Fibroblast of skin of left biceps (primary cell): ENCODE data around the gene SLC22A12.

Experiments used
- DNase-seq, 2 experiments: peaks; one replicate each; pipeline ENCODE4 v3.0.0-alpha.2; 2013; ENCODE audit warnings: low read depth in 2 of 2

The SLC22A12 gene

GRCh38 chr11:64624883-64625481, 34.0 kb downstream of the SLC22A12 start:
- no peak for DNase-seq

- DNase-seq: no peak
Observed at GRCh38 chr11:64626637-64627036, 35.6 kb downstream of the SLC22A12 start.

DNA sequence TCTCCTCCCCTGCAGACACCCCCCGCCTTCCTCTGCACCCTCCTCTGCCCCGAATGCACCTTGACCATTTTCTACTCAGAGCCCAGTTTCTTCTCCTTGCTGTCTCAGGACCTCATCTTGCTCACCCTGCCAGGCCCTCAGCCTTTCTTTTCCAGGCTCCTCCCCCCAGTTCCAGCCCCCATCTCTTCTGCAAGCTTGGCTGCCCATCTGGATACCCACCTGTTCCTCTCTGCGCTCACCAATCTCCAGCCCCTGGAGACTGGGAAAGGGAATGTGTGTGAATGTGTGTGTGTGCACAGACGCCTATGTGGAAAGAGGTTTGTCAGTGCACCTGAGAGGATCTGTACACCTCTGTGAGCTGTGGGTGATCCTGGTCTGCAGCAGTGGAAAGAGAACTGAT, 36.4 kb downstream of the SLC22A12 start:
- no peak for DNase-seq

DNA sequence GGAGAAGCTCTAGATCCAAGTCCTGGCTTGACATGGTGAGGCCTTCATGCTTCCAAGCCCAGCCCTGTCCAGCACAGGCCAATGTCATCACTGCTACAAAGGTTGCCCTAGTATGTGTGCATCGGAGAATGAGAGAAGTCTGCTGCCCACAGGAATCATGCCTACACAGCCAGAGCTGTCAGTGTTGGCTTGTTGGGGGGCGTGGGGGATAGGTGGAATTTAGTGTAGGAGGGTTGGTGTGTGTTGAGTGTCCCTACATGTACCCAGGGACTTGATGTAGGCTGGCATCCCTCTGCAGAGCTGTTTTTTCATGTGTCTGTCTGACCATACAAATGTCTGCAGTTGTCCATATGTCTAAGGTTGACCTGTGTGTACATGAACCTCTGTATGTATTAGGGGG, 37.6 kb downstream of the SLC22A12 start:
- no peak for DNase-seq

DNA sequence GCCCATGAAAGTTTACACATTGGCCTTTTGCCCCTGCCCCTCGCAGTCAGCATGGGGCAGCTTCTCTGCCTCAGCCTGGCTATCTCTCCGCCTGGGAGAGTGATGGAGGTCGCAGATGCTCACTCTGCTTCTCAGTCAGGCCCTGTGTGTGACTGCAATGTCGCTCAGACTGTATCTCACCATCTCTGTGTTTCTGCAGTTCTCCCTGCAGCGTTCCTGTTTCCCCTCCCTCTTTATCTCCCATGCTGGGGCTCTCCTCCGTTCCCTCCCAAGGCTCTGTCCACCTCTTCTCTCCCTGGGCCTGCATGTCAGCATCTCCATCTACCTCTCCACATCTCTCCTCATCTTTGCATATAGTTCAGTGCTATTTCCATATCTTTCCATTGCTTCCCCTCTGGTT, 38.1 kb downstream of the SLC22A12 start:
- no peak for DNase-seq

DNA sequence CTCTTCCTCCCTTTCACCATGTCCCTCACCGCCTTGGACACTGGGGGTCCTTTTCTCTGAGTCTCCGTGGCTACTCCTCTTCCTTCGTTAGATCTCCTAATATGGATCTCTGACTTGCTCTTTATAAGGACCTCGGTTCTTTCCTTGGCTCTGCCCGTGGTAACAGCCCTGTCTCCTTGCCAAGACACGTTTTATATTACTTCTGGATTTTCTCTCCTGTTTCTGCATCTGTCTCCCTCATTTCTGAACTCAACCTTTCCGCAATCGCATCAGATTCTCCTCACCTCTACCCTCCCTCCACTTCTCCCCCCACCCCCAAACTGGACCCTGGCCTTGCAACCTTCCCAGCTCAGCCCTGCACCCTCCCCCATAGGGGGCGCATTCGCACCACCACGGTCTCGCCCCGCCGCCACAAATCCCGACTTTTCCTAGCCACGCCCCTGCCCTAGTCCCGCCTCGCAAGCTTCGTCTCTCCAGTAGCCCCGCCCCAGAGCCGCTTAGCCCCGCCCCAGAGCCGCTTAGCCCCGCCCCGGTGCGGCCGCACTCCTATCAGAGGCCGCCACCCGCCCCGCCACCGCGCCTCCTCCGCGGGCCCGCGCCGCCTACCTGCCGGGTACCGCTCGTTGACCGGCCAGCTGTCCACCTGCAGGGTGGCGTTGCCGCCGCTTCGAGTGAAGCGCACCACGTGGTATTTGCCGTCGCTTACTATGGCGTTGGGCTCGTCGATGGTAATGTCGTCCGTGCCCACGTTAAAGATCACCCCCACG, 39.0 kb downstream of the SLC22A12 start:
- no peak for DNase-seq

- no peak for DNase-seq
Observed at GRCh38 chr11:64631675-64632074, 40.7 kb downstream of the SLC22A12 start.

DNA sequence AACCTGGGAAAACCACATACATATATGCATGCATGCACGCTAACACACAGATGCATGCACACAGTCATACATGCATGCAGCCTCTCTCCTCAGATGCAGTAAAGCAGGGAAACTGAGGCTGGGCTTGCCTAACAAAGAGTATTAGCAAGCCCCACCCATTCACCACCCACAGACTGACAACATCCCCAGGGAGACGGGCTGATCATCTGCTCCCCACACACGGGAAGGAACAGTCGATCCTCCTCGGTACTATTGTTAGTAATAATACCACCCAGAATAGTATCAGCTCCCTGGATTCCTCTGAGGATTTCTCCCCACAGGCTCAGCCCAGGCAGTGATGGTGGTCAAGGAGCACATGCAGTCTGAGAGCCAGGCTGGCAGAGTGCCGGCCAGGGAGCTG, 41.2 kb downstream of the SLC22A12 start:
- no peak for DNase-seq

- no peak for DNase-seq
Observed at GRCh38 chr11:64632654-64633053, 41.6 kb downstream of the SLC22A12 start.

- no peak for DNase-seq
Observed at GRCh38 chr11:64633555-64634159, 42.6 kb downstream of the SLC22A12 start.

DNA sequence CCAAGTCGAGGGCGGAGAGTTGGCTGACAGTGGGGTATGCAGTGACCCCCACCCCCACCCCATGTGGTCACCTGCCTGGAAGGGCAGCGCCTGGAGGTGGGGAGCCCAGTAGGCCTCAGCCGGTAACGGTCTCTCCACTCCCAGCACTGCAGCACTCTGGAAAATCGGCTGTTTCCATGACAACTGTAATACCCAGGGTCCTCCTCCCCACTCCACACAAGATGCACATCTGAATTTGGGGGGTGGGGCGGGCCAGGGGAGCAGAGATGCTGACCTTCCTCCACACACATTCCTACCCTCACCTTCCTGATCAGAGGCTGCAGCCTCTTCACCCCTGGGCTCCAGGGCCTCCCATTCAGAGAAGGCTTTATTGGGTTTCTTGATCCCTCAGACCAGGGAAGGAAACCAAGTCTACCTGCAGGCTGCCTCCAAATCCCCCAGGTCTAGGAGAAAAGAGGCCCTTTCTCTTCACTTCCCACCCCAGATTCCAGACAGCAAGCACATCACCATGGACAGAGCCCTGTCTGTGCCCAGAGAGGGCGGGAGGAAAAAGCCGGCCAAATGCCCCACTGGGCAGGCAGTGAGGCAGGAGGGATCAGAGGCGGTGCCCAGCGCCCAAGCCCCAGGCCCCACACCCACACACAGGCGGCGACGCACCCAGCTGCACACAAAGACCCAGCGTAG, 46.5 kb downstream of the SLC22A12 start:
- no peak for DNase-seq

- DNase-seq: no peak
Observed at GRCh38 chr11:64638018-64638665, 47.1 kb downstream of the SLC22A12 start.

DNA sequence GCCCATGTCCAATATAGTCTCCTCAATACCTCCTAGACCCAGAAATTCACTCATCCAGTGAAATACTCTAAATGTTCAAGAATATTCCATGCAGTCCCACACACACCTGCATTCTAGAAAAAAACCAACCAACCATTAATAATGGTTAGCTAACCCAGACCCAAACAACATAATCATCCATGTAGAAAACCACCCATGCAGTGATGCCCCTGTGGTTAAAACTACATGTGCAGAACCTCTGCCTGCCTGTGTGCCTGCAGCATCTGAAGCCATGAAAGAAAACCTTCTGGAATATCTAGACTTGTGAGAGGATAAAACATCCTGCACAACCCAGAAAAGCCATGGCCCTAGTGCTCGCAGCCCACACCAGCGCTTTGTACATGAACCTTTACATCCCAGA, 47.8 kb downstream of the SLC22A12 start:
- no peak for DNase-seq

- DNase-seq: no peak
Observed at GRCh38 chr11:64639885-64640284, 48.9 kb downstream of the SLC22A12 start.

DNA sequence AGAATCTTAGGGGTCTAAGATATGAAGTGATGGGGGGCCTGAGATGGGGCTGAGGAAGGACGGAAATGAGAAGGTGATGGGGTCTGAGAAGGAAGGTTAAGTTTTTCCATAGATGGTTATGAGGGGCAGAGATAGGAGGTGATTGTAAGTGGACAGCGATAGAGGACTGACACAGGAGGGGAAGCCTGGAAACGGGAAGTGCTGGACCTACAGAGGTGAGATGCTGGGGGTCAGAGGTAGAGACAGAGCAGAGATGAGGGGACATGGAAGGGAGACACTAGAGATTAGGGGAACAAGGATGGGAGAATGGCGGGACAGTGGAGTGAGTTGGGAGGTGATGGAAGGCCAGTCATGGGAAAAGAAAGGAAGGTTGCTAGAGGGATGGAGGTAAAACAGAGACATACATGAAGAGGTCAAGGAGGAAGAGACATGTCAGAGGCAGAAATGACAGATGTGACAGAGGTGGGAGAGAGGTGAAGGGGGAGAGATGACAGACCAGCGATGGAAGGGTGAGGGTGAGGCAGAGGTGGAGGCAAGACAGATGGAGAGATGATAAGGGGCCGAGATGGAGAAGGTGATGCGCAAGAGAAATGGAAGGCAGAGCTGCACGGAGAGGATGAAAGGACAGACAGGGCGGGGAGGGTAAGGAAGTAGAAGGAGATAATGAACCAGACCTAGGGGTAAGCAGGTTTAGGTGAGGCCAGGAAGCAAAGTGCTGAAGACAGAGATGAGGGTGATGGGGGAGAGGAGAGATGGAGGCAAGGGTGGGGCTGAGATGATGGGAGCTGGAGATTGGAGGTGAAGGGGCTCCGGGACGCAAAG, 50.8 kb downstream of the SLC22A12 start:
- DNase-seq: no peak

DNA sequence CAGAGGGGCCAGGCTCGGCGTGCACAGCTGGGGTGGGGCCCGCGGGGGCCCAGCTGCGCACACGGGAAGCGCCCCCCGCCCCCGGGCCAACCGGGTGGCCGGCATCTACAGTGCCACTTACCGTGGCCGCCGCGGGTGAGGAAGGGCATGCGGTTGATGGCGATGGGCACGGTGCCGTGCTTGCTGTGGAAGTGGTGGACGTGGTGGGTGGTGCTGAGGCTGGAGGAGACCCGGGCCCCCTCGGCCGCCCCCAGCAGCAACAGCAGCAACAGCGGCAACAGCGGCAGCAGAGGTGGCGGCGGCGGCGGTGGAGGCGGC, 51.4 kb downstream of the SLC22A12 start:
- no peak for DNase-seq

DNA sequence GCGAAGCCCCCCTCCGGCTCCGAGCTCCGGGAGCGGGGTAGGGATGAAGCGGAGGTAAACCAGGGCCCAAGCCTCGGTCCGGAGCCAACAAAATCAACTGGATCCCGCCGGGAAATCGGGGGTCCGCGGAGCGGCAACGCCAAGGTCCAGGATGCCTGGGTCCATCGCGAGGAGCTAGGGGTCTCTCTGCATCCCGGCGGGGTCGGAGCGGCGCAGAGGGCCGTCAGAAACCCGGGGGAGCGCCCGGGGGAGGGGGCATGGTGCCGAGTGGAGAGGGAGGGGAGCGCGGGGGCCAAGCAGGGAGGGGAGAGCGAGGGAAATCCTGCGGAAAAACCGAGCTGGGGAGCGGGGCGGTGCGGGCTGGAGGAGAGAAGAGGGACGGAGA, 51.8 kb downstream of the SLC22A12 start:
- no peak for DNase-seq

DNA sequence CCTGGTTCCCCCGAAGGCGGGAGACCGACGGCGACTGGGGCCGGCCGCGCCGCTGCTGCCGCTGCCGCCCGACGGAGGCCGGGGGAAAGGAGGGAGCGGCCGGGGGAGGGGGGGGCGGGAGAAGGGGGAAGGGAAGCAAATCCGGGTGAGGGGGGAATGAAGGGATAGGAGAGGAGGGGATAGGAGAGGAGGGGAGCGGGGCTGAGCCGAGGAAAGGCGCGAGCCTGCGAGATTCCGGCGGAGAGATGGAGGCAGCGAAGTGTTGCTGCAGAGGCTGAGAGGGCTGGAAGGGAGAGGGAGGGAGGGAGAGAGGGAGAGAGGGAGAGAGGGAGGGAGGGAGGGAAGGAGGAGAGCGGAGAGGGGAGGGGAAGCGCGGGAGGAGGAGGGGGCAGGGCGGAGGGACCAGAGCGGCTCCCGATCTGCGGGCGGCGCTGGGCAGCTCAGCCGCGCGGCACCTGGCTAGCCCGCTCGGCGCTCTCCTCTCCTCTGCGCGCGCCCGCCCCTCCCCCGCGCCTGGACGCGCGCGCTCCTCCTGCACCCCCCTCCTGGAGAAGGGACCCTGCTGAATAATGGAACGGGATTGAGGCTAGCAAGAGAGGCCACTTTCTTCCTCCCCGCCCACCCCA, 52.3 kb downstream of the SLC22A12 start:
- no peak for DNase-seq

GRCh38 chr11:64643920-64644646, 53.1 kb downstream of the SLC22A12 start:
- no peak for DNase-seq

GRCh38 chr11:64644647-64645275, 53.7 kb downstream of the SLC22A12 start:
- no peak for DNase-seq
